ENCODE data around the gene B3GNT2.

B3GNT2 gene

GRCh38 chr2:62203459-62203858, 7.5 kb downstream of the B3GNT2 start:
- no peak overlapping the region for H3K4me3 ChIP-seq (ENCODE audit: low read depth, low read length)
- peaks cover 16% of the 10 kb centered on the region for H3K4me1 ChIP-seq (ENCODE audit: control insufficient read depth, insufficient read depth, low read length)
- no peaks in the 10 kb centered on the region for H3K9me3 ChIP-seq (ENCODE audit: control insufficient read depth, insufficient read depth, low read depth, low read length)
- ChIA-PET POLR2A (no interaction called here), CTCF (interaction anchor here (0.6 to 0.7 kb wide), 2 partner anchors 16 to 164 kb away, joined by 3 read pairs; no protein-coding TSS in a partner anchor)
- TF ChIP-seq ZNF391 (tag by site-specific recombination; IDR thresholded peaks at IDR 0.05; ENCODE audit: borderline replicate concordance, low read depth) (no peak), EGR2 (tag by site-specific recombination; IDR thresholded peaks at IDR 0.05; ENCODE audit: low read depth) (no peak), MYNN (tag by site-specific recombination; IDR thresholded peaks at IDR 0.05; ENCODE audit: borderline replicate concordance) (no peak), ZBTB49 (tag by site-specific recombination; IDR thresholded peaks at IDR 0.05; ENCODE audit: low read depth) (no peak), ZNF76 (tag by site-specific recombination; IDR thresholded peaks at IDR 0.05; ENCODE audit: borderline replicate concordance, low read depth) (no peak), HOXC10 (CRISPR knock-in tag; IDR thresholded peaks at IDR 0.05) (no peak), REPIN1 (tag by site-specific recombination; IDR thresholded peaks at IDR 0.05; ENCODE audit: low read depth) (no peak), ZNF132 (tag by site-specific recombination; IDR thresholded peaks at IDR 0.05; ENCODE audit: borderline replicate concordance) (no peak), ZNF324 (tag by site-specific recombination; IDR thresholded peaks at IDR 0.05) (no peak), ZNF350 (tag by site-specific recombination; IDR thresholded peaks at IDR 0.05) (no peak), ATF2 (tag by site-specific recombination; IDR thresholded peaks at IDR 0.05; ENCODE audit: low read depth) (no peak), ZNF239 (tag by site-specific recombination; IDR thresholded peaks at IDR 0.05) (no peak), ZNF416 (tag by site-specific recombination; IDR thresholded peaks at IDR 0.05) (no peak), INSM2 (tag by site-specific recombination; IDR thresholded peaks at IDR 0.05) (no peak), ZNF140 (tag by site-specific recombination; IDR thresholded peaks at IDR 0.05) (no peak), ZNF426 (tag by site-specific recombination; IDR thresholded peaks at IDR 0.05) (no peak), ZNF157 (tag by site-specific recombination; IDR thresholded peaks at IDR 0.05) (no peak), ZNF23 (tag by site-specific recombination; IDR thresholded peaks at IDR 0.05; ENCODE audit: borderline replicate concordance) (no peak), ZNF433 (tag by site-specific recombination; IDR thresholded peaks at IDR 0.05; ENCODE audit: low read depth) (no peak)
- H3K27ac ChIP-seq (ENCODE audit: extremely low read depth, low read depth, low read length) = no peak overlapping the region
- no peaks in the 10 kb centered on the region for H3K36me3 ChIP-seq (ENCODE audit: control insufficient read depth in 2 of 2, insufficient read depth in 1 of 2, low read length in 2 of 2)

- H3K27ac ChIP-seq (ENCODE audit: extremely low read depth, low read depth, low read length) = no peak overlapping the region
- peaks cover 10% of the 10 kb centered on the region for H3K4me1 ChIP-seq (ENCODE audit: control insufficient read depth, insufficient read depth, low read length)
- ChIA-PET CTCF (no interaction called here), POLR2A (no interaction called here)
- no peak overlapping the region for H3K4me3 ChIP-seq (ENCODE audit: low read depth, low read length)
- no peak for TF ChIP-seq ZNF350 (tag by site-specific recombination; IDR thresholded peaks at IDR 0.05)
- no peak for TF ChIP-seq ZNF157 (tag by site-specific recombination; IDR thresholded peaks at IDR 0.05)
- no peak for TF ChIP-seq ZNF639 (tag by site-specific recombination; IDR thresholded peaks at IDR 0.05)
- no peak for TF ChIP-seq KLF1 (tag by site-specific recombination; IDR thresholded peaks at IDR 0.05)
- no peaks in the 10 kb centered on the region for H3K9me3 ChIP-seq (ENCODE audit: control insufficient read depth, insufficient read depth, low read depth, low read length)
- H3K36me3 ChIP-seq (ENCODE audit: control insufficient read depth in 2 of 2, insufficient read depth in 1 of 2, low read length in 2 of 2) = no peaks in the 10 kb centered on the region
Observed at GRCh38 chr2:62204998-62205496, 9.1 kb downstream of the B3GNT2 start.
